Measurements from ENCODE around the gene SMC5.
"Not testable (repeated sequence)": the region's sequence is repeated elsewhere in the genome, so short reads cannot be mapped to it uniquely, and the experiment has no call there.

Gene SMC5

DNA sequence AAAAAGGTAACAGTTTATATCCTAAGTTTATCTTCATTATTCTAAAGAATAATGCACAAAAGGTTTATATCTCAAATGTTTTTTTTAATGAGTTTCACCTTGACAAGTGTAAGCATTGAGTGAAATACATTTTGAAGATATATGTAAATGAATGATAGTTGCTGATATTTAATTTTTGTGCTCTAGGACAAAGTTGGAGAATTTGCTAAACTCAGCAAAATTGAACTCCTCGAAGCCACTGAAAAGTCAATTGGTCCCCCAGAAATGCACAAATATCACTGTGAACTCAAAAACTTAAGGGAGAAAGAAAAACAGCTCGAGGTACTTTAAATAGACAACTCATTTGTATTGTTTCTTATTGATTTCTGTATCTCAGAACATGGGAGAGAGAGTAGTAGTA lies 19.5 kb downstream of the SMC5 start:
- DNase-seq: no peak

DNA sequence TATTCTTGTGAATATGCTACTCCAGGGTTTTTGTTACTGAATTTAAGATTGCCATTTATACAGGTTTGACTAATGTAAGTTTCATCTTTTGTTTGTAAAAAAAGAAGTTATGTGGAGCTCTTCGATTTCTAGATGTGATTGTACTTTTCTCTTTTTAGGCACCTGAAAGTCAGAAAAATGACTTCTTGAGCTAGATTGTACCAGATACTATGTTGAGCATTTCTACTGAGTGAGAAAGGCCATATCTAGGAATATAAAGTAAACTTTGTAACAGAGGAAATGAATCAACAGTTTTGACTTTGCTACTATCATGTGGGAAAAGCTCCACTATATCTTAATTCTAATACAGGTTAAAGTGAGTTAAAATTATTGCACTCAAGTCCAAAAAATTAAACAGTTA lies 25.1 kb downstream of the SMC5 start:
- DNase-seq: no peak

DNA sequence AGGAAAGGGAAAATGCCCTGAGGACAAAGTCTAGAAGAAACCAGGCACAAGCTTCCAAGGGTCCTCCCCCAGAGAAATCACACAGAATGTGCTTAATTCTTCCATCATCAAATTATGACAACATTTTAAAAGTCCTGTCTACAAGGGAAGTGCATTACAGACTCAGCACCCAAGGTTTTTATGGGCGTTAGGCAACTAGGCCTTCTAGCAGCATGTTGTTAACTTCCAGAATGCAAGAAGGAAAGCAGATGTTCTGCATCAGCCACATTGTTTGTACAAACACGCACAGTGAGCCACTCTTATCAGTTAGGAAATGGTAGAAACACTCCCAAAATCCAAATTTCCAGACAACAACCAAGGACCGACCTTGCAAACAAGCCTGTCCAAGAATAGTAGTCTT lies 26.5 kb downstream of the SMC5 start:
- no peak for DNase-seq

DNA sequence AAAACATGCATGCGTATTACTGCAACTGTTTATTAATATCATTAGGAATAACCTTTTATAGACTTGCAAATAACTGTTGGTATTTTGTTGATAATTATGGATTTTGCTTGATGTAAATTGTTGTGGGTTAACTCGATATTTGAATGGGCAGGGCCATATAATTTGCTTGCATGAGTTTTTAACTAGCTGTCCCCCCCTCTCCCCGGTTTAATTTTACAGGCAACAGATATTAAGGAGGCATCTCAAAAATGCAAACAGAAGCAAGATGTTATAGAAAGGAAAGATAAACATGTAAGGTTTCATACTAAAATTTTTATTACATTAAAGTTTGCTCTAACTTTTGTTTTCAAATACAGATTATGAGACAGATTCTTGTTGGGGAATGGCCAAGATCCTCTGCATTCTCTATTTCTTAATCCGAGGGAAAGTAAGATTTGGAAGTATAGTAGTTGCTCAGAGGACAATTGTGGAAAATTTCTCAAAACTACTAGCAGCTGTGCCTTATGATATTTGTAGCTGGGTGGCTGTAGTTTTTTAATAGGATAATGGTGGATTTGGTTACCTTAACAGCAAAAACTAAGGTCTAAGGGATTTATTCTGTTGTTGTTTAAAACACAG lies 27.3 kb downstream of the SMC5 start:
- DNase-seq: no peak

DNA sequence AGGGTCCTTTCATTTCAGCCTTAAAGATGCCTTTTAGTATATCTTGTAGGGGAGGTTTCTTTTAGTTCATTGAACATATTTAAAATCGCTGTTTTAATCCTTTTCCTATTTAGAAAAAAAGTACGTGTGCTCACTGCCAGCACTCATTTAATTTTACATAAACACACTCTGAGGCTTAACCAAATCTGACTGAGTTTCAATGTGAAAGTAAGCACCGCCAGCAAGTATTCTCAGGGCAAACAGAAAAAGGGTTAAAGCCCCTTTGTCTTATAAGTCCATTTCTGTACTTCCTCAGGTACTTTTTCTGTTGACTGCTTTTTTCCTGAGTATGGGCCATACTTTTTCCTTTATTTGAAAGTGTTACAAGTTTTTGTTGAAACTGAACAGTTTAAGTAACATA lies 31.8 kb downstream of the SMC5 start:
- no peak for DNase-seq

DNA sequence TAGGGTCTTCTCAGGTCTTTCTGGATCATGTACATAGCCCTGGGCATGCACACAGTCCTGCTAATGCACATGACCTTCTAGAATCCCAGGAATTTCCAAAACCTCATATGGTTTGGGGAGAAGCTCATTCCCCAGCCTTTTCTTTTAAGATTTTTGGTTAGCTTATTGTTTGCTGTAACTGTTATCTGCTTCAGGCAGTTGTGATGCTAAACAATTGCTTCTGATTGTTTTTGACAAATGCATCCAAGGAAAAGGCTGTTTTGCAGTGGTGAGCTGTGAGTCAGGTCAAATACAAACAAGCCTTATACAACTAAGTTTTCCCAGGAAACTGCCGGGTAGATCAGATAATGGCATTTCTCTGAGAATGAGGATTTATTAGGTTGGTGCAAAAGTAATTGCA lies 32.7 kb downstream of the SMC5 start:
- DNase-seq: no peak

DNA sequence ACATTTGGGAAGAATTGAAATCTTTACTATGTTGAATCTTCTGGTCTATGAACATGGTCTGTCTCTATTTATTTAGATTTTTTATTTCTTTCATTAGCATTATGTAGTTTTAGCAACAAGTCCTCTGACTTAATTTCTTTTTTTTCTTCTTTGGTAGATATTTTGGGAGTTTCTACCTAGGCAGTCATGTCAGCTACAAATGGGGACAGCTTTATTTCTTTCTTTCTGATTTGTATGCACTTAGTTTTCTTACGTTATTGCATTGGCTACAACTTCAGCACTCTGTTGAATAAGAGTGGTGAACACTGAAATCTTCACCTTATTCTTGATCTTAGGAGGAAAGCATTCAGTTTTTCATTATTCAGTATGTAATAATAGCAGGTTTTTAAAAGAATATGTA lies 33.5 kb downstream of the SMC5 start:
- no peak for DNase-seq

DNA sequence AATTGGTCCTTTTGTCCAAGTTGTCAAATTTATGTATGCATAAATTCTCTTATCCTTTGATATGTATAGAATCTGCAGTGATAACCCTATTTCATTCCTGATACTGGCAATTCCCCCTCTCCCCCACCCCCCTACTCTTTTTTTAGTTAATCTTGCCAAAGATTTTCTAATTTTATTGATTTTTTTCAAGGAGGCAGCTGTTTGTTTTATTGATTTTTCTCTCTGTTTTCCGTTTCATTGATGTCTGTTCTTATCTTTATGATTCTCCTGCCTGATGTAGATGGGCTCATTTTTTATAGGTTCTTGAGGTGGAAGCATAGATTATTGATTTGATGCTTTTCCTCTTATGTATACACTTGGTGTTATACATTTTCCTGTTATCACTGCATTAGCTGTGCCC lies 34.4 kb downstream of the SMC5 start:
- DNase-seq: no peak

DNA sequence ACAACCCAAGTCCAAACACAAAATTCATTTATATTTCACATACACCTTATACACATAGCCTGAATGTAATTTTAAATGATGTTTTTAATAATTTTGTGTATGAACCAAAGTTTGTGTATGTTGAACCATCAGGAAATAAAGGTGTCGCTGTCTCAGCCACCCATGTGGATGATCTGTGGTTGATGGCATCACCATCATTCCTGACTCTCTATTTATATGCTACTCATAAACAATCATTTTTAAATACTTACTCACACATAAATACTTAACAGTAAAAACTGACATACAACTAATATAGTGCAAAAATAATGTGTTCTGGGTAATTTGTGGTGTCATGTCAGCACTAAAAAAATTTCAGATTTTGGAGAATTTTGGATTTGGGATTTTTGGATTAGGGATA lies 38.4 kb downstream of the SMC5 start:
- DNase-seq: no peak

DNA sequence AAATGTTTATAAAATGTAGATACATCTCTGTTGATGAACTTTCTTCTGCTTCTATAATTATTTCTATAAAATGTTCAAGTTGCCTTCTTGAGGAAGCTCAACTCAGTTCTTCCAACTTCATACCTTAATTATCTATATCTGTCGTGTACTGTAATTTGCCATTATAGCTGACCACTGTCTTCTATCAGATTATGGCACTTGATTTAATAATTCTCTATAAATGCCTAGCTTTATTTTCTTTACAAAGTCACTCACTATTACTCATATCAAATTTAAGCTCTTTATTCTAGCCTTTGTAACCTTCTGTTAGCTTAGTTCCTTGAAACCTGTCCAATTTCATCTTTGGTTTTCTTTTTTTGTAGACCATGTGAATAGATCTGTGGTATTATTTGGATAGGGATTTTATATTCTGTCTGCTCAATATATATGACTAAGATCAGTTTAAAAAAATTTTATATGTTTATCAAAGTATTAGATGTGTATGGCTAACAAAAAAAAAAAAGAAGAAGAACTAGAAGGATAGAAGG lies 39.5 kb downstream of the SMC5 start:
- no peak for DNase-seq

DNA sequence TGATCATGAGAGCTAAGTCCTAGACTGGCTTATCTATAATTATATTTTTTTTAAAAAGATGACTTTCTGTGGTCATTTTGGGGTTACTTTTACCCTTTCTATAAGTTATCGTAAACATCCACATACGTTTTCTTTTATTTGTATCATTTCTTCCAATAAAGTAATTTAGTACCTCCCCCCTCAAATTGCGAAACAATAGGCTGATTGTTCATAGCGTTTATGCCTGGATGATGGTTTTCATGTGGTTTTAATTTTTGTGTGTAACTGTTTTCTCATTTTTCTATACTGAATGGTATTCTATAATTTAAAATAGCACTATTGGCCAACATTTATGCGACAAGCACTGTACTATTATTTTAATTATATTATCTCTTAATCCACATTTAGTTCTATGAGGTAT lies 44.5 kb downstream of the SMC5 start:
- no peak for DNase-seq

DNA sequence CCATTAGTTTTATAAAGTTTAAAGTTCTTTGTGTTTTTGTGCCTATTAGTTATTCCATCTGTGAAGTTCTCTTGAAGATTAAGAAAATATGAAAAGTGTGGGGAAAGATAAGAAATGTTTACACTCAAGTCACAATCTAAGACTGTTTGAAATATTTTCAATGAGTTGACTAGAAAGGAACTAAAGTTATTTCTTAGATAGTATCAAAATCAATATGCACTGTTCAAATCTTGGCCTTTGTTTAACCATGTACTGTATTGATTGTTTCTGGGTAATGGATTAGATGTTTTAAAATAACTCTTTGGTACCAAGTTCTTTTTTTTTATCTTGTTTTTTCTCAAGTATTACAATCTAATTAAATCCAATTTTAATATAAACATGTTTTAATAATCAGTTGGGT lies 46.0 kb downstream of the SMC5 start:
- DNase-seq: no peak

DNA sequence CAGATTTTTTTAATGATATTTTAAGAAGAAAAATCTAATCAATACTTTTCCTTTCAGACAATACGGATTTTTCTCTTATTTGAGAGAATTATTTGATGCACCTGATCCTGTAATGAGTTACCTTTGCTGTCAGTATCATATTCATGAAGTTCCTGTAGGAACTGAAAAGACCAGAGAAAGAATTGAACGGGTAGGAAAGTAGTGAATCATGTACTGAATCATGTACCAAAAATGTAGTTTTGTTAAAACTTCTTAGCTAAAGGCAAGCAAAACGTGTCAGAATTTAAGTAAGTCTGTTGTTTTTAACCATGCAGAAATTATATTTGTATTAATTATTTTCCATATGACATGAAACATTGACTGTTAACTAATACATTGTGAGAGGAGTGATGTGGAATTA lies 56.6 kb downstream of the SMC5 start:
- DNase-seq: no peak

DNA sequence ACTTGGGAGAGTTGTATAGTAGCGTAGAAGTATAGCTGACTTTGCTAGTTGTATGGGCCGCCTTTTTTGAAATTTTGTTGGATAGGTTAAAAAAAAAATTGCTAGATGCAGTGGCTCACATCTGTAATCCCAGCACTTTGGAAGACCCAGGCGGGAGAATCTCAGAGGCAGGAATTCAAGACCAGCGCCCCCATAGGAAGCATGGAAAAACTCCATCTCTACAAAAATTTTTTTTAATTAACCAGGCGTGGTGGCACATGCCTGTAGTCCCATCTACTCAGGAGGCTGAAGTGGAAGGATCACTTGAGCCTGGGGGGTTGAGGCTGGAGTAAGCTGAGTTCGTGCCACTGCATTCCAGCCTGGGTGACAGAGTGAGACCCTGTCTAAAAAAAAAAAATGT lies 59.2 kb downstream of the SMC5 start:
- no peak for DNase-seq

DNA sequence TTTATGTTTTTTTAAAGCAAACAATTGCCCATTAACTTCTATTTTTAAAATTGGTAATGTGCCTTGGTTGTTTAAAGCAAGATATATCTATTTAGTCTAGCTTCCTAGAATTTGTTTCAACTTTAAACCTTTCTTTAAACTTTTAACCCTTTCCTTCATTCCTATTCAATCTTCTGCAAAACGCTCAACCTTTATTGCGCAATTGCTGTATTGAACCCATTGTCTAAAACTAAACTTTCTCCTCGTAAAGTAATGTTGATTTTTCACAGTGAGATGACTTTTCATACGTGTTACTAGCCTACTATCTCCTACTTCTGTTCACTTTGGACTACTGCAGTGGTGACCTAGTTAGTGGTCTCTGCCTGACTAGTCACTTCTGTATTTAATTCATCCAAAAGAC lies 63.3 kb downstream of the SMC5 start:
- DNase-seq: no peak

DNA sequence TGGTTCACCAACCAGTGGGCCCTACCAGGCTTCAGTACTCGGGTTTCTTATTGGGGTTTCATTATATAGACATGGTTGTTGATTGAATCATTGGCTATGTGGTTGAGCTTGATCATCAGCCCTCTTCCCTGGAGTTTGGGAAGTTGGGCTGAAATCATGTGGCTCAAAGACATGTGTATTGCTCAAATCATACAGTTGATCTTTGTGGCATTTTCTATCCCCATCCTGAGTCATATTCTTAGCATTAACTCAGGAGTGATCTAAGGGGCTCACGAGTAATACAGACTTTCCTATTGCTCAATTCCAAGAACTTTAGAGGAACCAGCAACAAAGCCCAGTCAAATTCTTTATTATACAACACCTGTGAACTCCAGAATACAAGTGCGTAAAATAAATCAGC lies 66.2 kb downstream of the SMC5 start:
- DNase-seq: no peak

DNA sequence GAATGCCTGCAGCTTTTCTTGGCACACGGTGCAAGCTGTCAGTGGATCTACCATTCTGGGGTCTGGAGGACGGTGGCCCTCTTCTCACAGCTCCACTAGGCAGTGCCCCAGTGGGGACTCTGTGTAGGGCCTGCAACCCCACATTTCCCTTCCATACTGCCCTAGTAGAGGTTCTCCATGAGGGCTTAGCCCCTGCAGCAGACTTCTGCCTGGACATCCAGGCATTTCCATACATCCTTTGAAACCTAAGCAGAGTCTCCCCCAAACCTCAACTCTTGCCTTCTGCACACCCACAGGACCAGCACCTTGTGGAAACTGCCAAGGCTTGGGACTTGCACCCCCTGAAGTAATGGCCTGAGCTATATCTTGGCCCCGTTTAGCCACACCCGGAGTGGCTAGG lies 69.8 kb downstream of the SMC5 start:
- DNase-seq: not testable (repeated sequence)

DNA sequence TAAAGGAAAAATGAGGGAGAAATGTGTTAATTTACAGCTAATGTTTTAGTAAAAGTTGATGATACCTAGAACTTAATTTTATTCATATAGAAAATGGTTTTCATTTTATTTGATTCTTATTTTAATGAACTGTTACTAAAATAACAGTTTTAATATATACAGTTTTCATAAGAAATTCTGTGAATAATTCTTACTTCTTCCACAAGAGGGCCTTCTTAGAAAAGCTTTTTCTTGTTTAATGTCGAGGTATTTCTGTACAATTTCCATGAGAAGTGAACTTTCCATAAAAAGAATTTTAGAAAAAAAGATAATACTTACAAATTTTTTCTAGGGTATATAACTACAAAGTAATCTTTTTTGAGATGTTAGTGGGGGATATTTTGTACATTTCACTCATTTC lies 81.8 kb downstream of the SMC5 start:
- peak; percentile 12 for DNase-seq

DNA sequence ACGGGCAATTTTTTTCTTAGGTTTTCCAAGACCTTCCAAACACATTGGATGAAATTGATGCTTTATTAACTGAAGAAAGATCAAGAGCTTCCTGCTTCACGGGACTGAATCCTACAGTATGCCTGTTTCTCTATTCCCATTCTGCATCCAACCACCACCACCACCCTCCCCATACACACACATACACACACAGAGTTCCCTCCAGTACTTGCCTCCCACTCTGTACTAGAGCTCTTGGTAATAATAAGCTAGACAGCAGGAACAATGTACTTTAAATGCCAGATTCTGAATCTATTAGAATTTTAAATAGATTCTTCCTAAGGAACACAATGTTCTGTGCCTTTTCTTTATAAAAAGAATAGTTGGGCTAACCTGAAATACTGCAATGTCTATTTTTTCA lies 88.3 kb downstream of the SMC5 start:
- no peak for DNase-seq

DNA sequence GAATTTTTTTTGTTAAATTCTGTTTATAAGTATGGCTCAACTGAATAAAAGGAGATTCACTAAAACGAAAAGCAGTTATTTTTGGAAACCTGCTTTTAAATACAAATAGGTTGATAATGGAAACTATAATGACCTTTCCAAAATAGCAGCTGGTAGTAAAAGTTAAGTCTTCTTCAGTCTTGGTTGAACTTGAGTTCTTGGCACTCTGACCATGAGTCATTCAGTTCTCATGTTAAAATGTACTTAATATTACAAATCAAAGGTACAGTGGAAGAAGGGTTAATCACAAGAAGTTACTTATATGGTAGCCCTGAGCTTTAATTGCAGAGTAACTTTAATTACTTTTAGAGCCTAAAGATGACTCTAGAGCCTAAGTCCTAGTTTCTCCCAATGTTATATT lies 93.6 kb downstream of the SMC5 start:
- DNase-seq: no peak

DNA sequence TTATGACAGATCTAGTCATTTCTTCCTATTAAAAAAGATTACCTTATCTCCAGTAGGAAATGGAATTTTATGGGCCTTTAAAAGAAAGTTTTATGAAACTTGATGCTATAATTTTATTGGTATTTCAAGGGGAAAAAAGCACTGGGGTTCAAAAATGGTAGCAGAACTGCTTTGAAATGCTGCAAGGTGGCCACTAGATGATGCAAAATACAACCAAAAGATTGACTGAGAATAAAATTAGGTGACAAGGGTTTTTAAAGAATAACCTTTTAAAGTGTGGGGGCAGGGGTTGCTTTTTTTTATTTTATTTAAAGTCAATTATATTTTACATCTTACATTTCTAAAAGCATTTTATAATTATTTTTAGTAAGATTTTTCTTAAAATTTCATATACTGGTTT lies 94.0 kb downstream of the SMC5 start:
- peak; percentile 3 for DNase-seq

DNA sequence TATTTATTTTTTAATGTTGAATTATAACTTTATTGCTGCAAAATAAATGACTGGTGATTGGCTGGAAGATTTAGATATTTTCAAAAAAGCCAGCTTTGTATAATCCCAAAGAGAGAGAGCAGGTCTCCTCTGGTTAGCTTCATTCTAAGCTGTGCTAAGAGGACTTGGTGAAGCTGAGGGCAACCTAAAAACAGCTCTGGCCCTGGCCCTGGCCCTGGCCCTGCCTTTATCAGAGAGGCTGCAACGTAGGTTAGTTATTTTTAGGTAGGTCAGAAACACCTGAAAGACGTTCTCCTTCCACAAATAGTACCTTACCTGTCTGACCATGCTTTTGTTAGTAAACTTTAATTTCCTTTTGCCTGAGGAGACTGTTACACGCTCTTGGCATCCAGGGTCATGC lies 97.0 kb downstream of the SMC5 start:
- DNase-seq: no peak

DNA sequence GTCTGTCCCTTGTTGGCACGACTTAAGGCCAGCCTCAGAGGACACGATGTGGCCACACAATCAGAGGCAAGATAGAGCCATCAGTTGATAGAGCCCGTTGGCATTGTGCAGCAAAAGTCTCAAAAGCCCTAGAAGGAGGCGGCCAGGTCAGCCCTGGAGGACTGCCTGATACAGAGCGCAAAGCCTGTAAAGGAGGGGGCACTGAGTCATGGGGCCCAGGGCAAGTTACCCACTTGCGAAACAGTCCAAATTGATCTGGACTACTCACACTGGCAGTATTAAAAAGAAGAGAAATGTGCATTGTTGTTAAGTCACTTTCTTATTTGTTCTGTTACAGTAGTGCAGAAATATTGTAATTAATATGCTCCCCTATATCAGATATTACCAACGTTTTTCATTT lies 104.2 kb downstream of the SMC5 start:
- no peak for DNase-seq

DNA sequence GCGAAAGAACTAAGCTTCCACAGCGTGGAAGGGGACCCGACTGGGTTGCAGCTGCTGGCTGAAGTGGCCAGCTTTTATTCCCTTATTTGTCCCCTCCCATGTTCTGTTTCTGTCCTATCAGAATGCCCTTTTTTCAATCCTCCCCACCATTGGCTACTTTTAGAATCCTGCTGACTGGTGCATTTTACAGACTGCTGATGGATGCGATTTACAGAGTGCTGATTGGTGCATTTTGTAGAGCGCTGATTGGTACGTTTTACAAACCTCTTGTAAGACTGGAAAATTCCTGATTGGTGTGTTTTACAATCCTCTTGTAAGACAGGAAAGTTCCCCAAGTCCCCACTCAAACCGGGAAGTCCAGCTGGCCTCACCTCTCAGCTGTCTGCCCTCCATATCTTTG lies 105.0 kb downstream of the SMC5 start:
- DNase-seq: no peak

DNA sequence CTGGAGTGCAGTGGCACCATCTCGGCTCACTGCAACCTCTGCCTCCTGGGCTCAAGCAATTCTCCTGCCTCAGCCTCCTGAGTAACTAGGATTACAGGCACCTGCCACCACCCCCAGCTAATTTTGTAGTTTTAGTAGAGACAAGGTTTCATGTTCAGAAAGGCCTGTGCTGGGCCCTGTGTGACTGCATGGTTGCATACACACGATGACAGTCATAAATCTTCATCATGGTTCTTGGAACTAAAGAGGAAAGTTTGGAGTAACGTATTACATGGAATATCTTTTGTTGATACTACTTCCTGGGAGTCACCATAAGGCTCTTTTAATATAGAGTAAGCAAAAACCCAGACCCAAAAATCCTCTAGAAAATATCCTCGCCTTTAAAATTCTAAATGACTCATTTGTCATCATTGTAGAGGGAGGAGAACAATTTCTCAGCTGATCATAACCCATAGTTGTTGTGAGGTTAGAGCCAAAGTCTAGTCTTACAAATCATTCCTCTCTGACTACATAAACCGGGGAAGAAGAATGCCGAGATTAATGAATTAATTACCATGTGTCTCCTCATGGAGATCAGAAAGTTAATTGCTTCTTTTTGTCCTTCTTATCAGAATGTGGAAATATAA lies 108.6 kb downstream of the SMC5 start:
- no peak for DNase-seq

Measured in NCI-H1694 treated with DMSO at 0.1 percent for 48 hours (cell line).